ENCODE data around the gene NLGN3.

The NLGN3 gene

DNA sequence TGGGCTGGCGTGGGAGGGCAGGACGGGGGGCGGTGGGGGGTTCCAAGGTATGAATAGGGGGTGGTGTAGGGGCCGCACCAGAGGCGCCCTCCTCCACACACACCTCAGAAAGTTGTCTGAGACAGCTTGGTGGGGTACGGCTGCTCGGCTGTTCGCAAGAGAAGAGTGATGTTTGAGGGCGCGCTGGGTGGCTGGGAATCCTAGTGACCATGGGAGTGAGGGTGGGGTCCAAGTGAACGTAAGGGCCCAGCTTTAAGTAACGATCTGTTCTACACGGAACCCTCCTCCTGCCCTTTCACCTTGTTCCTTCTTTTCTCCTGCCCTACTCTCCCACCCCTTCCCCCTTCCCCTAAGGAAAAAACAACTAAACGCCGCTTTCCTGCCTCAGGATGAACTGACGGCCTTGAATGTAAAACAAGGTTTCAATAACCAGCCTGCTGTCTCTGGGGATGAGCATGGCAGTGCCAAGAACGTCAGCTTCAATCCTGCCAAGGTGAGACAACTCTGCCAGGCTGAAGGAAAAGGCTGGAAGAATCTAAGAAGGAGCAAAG lies 25.6 kb upstream of the NLGN3 start:
- DNase-seq = no peak

DNA sequence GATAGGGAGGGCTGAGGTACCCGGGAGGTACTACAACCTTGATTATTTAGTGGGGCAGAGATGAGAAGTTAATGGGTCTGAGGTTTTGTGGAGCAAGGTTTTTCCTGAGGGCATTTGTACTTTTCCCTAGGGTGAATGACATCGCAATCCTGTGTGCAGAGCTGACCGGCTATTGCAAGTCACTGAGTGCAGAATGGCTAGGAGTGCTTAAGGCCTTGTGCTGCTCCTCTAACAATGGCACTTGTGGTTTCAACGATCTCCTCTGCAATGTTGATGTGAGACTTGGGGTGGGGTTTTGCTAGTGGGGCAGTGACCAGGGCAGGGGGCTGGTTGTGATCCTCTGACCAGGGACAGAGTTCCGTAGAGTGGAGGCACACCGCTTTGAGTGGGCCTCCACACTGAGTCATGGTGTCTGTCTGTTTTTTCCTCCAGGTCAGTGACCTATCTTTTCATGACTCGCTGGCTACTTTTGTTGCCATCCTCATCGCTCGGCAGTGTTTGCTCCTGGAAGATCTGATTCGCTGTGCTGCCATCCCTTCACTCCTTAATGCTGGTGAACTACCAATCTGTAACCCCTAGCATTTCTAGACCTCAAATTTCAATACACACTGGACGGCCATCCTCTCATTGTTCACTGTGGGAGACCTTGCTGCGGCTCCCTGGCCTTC lies 16.3 kb upstream of the NLGN3 start:
- no peak for DNase-seq

DNA sequence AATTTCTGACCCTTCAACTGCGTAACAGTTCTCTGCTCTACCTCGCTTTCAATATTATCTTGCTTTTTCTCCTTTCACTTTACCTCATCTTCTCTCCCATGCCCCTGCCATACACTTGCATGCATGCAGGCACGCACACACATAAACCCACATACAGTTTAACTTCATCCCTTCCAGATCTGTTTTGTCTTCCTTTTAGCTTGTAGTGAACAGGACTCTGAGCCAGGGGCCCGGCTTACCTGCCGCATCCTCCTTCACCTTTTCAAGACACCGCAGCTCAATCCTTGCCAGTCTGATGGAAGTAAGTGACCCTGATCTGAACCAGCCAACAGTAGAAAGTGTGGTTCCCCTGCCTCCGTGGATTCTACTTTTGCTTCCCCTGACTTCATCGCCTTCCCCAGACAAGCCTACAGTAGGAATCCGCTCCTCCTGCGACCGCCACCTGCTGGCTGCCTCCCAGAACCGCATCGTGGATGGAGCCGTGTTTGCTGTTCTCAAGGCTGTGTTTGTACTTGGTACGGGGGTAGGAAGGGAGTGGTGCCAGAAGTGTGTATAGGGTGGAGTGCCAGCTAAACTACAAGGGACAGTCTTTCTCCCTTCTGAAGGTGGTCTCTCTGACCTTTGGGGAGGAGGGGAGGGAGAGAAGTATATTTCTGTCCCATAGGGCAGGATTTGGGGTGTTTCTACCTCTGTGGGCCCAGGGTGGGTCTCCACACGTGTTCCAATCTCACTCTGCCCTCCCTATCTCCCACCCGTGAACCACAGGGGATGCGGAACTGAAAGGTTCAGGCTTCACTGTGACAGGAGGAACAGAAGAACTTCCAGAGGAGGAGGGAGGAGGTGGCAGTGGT lies 15.5 kb upstream of the NLGN3 start:
- no peak for DNase-seq

DNA sequence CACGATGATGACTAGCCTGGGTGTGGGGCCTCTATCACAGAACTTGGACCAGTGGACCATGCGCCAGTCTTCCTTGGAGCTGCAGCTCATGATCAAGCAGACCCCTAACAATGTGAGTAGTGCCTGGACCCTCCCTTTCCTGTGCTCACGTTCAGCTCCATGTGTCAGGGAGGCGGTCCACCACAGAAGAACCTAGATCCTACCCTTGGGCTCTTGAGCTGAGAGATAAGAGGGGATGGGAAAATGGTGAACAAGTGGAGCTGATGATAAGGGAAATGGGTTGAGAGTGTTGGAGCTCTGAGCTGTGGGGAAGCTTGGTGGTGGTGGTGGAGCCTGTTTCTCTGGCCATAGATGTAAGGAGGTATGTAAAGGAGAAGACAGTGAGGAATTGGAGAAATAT lies 13.1 kb upstream of the NLGN3 start:
- no peak for DNase-seq

DNA sequence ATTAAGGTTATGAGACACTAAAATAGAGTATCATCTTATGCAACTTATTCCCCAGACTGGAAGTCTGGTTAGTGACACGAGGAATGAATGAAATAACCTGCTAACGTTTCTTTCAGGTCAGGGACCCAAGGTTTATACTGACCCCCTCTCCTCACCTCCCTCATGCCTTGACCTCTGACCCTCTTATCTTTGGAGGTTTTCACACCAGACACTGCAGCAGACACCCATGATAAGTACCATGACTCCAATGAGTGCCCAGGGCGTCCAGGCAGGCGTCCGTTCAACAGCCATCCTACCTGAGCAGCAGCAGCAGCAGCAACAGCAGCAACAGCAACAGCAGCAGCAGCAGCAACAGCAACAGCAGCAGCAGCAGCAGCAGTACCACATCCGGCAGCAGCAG lies 4.2 kb upstream of the NLGN3 start:
- DNase-seq = no peak

DNA sequence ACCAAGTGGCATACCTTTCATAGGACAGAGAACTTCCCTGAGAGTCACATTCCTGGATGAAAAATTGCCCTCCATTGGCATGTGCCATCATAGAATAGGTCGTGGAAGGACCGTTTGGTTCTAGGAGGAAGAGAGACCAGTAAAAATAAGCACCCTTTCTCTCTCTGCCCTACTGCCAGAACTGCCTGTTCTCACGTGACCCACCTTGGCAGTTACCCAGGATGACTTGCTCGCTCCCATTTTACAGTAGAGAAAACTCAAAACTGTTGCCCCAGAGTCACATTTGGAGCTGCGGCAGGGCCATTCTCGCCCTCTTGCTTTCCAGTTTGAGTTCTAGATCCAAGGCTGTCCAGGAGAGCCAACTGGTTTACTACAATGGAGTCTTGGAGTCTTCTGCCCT lies 1.1 kb upstream of the NLGN3 start:
- DNase-seq = no peak

DNA sequence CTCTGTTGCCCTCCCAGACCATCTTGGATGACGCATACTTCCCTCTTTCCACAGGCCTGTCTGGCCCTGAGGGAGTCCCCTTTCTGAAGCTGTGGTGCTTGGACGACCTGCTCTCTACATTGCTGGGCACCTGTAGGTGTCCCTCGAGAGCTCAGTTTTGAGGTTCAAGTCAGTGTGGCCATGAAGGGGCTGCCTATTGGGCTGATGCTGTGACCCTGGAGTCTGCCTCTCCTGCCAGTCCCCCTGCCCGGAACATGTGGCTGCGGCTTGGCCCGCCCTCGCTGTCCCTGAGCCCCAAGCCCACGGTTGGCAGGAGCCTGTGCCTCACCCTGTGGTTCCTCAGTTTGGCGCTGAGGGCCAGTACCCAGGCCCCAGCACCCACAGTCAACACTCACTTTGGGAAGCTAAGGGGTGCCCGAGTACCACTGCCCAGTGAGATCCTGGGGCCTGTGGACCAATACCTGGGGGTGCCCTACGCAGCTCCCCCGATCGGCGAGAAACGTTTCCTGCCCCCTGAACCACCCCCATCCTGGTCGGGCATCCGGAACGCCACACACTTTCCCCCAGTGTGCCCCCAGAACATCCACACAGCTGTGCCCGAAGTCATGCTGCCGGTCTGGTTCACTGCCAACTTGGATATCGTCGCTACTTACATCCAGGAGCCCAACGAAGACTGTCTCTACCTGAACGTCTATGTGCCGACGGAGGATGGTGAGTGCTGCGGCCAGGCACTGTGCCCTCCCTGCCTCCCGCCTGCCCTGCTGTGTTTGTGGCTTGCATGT lies 3.0 kb downstream of the NLGN3 start:
- no peak for DNase-seq

DNA sequence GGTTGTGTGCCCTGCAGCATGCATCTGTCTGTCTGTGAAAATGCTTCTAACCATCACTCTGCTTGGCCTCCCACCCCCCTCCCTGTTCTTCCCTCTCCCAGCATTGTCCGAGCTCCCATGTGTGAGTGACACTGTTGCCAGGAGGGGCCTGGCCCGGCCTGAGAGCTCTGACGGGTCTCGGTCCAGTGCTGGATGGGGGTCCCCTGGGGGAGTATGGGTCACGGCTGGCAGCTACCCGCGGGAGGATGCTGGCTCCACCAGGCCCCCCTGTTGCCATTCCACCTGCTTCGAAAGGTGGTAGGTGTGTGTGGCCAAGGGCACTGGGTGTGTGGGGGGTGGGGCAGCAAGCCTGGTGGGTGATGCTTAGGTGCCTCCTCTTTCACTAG lies 3.6 kb downstream of the NLGN3 start:
- no peak for DNase-seq

DNA sequence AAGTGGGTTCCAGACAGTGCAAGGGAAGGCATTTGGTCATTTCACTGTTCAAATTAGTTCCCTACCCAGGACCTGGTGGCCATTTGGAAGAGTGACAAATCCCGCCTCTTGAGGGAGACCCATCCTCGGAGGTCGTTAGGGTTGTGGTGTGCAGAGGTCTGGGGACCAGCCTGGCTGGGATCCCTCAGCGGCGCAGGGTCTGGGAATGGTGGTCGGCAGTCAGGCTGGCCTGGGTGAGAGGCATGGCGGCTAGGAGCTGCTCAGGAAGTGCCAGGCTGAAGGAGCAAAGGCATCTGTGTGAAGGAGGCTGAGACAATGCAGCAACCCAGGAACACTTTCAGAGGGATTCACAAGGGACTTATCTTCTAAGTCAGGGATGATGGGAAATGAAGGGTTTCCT lies 6.7 kb downstream of the NLGN3 start:
- DNase-seq = no peak

DNA sequence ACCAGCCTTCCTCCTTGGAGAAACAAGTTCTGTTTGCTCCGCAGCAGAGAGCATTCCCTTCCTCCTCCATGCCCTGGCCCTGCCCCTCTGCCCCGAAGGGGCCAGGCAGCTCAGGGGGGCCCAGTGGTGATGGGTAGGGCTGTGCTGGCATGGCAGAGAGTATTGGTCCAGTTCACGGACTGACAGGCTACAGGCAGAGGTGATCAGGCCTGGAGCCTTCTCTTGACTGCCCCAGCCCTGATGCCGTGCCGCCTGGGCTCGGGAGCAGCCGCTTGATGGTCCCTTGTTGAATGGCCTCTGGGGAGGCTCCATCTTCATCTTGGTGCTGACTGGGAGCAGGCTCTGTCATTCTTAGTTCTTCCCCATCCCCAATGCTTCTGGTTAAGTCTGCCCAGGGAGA lies 9.6 kb downstream of the NLGN3 start:
- no peak for DNase-seq

DNA sequence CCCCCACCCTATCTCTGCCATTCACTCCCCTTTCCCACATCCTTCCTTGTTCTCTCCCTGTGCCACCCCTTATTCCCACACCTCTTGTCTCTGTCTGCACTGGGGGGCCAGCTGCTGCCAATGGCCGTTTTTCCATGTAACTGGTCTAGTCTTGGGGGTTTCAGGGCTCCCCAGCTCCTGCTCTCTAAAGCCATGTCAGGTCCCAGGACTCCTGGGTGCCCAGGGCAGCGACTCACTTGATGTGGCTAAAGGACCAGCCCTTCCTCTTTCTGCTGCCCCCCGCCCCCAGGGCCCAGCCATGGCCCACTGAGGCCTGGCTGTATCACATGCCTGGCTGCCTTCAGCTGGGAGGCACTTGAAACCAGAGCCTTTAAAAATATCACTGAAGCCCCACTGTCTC lies 10.0 kb downstream of the NLGN3 start:
- no peak for DNase-seq

DNA sequence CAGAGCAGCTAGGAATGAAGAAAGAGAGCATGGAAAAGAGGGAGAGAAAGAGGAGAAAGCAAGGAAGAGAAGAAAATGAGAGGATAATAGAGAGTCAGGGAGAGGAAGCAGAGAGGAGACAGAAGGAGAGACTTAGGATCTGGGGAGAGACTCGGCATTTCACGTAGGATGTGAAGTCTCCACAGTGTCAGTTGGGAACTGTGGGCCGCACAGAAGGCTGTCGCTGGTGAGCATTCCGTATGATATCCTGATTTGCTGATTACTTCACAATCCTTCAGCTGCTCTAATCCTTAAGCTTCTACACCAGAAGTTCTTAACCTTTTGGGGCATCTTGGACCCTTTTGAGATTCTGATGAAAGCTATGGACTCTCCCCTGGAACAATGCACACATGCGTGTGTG lies 14.0 kb downstream of the NLGN3 start:
- no peak for DNase-seq

DNA sequence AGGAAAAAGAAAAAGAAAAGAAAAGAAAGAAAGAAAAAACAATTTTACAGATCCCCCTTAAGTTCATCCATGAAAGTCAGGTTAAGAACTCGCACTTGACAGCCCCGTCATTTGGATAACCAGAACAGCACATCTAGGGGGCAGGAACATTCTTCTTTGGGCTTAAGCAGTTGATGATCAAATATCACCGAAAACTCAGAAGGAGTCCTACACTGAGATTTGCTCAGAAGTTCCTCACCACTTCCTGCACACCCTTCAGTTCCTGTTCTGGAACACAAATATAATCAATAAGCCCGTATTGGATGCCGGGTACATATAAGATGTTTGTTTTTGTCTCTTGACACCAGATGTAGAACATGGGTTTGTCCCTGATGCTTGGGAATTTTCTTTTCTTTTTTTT lies 14.7 kb downstream of the NLGN3 start:
- DNase-seq = no peak

DNA sequence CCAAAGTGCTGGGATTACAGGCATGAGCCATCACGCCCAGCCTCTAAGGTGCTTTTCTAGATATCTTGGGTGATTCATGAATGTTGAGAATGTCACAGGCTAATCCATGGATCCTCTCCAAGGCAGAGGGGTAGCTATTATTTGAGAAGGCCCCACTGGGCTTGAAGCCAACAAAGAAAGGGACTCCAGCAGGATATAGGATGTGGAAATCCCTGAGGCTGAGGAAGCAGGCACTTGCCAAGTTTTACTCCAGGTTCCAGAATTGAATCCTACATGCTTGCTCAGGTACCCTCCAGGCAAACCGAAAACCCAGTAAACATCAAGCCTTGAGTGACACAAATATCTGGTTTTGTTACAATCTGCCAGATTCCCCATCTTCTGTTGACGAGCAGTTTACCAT lies 15.8 kb downstream of the NLGN3 start:
- DNase-seq = no peak

DNA sequence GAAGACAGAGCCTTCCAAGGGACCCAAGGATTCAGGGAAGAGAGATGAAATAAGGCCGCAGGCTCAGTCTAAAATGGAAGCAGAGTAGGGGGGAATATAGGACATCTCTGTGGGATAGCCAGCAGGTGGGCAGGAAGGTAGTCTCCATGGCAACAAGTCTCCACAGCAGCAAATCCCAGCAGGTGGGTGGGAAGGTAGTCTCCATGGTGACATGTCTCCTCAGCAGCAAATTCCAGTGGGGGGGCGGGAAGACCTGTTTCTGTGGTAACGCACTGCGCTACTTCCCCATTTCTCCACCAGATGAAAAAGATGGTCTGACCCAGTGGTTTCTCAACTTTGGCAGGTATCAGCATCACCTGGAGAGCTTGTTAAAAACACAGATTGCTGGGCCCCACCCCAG lies 18.3 kb downstream of the NLGN3 start:
- no peak for DNase-seq

DNA sequence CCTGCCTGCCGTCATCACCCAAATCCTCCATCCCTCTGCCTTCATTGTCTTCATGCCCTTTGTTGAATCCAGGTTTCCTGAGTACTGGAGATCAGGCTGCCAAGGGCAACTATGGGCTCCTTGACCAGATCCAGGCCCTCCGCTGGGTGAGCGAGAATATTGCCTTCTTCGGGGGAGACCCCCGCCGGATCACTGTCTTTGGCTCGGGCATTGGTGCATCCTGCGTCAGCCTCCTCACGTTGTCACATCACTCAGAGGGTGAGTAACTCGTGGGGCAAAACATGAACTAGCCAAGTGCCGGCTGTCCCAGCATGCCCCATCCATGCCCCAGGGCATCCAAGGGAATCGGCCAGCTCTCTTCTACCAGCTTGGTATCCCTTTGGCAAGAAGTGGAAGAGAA lies 19.4 kb downstream of the NLGN3 start:
- DNase-seq = no peak

DNA sequence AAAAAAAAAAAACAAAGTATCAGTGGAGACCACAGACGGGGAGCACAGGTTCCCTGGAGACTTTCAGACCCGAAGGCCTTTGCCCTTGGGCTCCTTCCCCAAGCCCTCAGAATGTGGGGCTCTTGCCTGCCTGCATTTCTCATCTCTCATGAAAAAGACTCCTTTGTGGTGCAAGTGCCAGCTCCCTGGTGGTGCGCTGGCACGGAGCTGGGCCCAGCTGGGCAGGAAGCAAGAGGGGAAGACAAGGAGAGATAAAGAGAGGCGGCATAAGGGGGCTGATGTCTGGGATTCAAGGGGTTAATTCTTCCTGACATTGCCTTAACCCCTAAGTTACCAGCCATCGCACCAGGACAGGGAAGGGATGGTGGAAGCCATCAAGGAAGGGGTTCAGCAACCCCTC lies 21.8 kb downstream of the NLGN3 start:
- DNase-seq = no peak

DNA sequence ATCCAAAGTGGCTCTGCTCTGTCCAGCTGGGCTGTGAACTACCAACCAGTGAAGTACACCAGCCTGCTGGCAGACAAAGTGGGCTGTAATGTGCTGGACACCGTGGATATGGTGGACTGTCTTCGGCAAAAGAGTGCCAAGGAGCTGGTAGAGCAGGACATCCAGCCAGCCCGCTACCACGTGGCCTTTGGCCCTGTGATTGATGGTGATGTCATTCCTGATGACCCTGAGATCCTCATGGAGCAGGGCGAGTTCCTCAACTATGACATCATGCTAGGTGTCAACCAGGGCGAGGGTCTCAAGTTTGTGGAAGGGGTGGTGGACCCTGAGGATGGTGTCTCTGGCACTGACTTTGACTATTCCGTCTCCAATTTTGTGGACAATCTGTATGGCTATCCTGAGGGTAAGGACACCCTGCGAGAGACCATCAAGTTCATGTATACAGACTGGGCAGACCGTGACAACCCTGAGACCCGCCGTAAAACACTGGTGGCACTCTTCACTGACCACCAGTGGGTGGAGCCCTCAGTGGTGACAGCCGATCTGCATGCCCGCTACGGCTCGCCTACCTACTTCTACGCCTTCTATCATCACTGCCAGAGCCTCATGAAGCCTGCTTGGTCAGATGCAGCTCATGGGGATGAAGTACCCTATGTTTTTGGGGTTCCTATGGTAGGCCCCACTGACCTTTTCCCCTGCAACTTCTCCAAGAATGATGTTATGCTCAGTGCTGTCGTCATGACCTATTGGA lies 22.6 kb downstream of the NLGN3 start:
- no peak for DNase-seq

DNA sequence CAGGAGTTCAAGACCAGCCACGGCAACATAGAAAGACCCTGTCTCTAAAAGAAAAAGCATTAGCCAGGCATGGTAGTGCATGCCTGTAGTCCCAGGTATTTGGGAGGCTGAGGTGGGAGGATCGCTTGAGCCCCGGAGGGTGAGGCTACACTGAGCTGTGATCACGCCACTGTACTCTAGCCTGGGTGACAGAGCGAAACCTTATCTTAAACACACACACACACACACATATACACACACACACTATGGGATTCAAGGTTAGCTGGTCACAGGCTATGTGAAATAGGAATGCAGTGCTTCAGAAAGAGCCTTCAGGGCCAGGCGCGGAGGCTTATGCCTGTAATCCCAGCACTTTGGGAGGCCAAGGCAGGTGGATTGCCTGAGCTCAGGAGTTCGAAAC lies 23.5 kb downstream of the NLGN3 start:
- no peak for DNase-seq

DNA sequence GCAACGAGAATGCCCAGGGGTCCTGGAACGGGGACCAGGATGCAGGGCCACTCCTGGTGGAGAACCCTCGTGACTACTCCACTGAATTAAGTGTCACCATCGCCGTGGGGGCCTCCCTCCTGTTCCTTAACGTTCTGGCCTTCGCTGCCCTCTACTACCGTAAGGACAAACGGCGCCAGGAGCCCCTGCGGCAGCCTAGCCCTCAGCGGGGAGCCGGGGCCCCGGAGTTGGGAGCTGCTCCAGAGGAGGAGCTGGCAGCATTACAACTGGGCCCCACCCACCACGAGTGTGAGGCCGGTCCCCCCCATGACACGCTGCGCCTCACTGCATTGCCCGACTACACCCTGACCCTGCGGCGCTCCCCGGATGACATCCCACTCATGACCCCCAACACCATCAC lies 24.9 kb downstream of the NLGN3 start:
- DNase-seq = no peak

DNA sequence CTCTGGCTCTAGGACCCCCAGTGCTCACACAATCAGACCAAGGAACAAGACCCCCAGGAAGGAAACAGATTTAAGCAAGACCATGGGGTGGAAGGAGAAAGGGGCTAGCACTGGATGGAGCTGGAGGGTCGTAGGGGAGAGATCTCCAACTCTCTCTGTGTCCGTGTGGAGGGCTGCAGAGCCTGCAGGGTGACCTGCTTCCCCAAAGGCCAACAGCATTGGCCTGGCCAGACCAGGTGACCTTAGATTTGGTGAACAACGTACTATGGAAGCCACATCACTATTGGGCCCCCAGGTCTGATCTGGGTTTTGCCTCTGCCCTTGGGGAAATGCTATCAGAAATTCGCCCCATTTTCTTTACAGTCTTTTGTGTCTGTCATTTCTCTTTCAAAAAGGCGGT lies 26.0 kb downstream of the NLGN3 start:
- DNase-seq = no peak

DNA sequence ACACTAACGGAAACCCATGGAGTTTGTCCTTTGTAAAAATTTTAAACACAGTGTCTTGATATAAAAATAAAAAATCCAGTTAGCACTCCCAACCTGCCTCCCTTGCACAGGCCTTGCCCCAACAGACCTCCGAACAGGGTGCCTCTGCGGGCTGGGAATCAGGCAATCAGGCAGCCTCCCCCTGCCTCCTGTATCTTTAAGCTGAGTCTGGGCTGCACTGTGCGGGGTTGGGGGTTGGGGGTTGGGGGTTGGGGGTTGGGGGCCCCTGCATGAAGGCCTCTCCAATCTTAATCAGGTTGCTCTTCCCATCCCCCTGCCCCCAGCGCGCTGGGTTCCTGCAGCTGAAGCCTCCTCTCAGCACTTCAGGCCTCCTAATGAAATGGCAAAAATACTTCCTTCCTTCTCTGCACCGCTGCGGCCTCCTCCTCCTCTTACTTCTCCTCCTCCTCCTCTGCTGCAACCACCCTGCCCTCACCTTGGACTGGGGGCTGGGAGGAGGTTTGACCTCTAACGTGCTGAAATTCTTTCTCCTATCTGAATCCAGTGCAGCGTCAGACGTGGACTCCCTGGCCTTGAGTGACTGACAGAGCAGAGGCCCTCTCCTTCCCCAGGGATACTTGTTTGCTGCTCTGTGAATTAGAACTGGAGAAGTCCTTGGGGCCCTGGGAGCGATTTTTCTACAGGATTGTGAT lies 26.6 kb downstream of the NLGN3 start:
- DNase-seq = no peak
